B cell (primary cell): Measurements from ENCODE around the gene KLHL3.

Experiments used
- EZH2 ChIP-seq: IDR thresholded peaks from 2 replicates; pipeline ENCODE4 v1.6.1; 2012; ENCODE audit warnings: borderline replicate concordance, low read depth, mild to moderate bottlenecking, moderate library complexity, low read length; ENCODE audit not compliant: insufficient read depth, poor library complexity, severe bottlenecking
- TF ChIP-seq, protein P1 (sequence below): fragments of 200-600 bp; IDR thresholded peaks from one replicate; pipeline ENCODE4 v1.8.0; 2022; ENCODE audit warnings: antibody characterized with exemption, mild to moderate bottlenecking

DNA sequence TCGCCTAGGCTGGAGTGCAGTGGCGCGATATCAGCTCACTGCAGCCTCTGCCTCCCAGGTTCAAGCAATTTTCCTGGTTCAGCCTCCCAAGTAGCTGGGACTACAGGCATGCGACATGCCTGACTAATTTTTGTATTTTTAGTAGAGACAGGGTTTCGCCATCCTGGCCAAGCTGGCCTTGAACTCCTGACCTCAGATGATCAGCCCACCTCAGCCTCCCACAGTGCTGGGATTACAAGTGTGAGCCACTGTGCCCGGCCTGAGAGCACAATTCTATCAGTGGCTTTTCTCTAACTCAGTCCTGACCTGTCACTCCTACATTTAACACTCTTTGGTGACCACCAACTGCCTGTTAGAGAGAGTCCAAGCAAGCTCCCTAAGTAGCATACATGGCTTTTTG, 154.1 kb downstream of the KLHL3 start:
- TF ChIP-seq, protein P1, sequence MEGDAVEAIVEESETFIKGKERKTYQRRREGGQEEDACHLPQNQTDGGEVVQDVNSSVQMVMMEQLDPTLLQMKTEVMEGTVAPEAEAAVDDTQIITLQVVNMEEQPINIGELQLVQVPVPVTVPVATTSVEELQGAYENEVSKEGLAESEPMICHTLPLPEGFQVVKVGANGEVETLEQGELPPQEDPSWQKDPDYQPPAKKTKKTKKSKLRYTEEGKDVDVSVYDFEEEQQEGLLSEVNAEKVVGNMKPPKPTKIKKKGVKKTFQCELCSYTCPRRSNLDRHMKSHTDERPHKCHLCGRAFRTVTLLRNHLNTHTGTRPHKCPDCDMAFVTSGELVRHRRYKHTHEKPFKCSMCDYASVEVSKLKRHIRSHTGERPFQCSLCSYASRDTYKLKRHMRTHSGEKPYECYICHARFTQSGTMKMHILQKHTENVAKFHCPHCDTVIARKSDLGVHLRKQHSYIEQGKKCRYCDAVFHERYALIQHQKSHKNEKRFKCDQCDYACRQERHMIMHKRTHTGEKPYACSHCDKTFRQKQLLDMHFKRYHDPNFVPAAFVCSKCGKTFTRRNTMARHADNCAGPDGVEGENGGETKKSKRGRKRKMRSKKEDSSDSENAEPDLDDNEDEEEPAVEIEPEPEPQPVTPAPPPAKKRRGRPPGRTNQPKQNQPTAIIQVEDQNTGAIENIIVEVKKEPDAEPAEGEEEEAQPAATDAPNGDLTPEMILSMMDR, result no peak
- TF ChIP-seq EZH2, result no peak
